HepG2 (cell line): ENCODE data around the gene INAFM1. TPM values are rescaled to one million over a fixed set of nuclear protein-coding genes. Genes with fewer than 3 reads are reported as not detected.

Experiments used
- CBX2 ChIP-seq, 2 experiments: fragments of 200-600 bp in 1 of 2; sonication (generic); formaldehyde crosslinking in 1 of 2; IDR thresholded peaks; 2 replicates each; pipeline versions ENCODE4 v1.7.0 to v1.8.1; 2018 to 2022; ENCODE audit warnings: low read depth in 2 of 2, low read length in 1 of 2, mild to moderate bottlenecking in 1 of 2, missing genetic modification reagents in 1 of 2
- EP300 ChIP-seq, 3 experiments: sonication (generic) in 1 of 3; formaldehyde crosslinking in 1 of 3; IDR thresholded peaks; 2 replicates each; pipeline versions ENCODE4 v1.5.1 to v1.6.1; 2011 to 2020; ENCODE audit warnings: low read depth in 2 of 3, low read length in 2 of 3, borderline replicate concordance in 1 of 3, improper control_type of control experiment in 1 of 3, mild to moderate bottlenecking in 1 of 3, missing genetic modification reagents in 1 of 3, moderate library complexity in 1 of 3
- FLYWCH1 ChIP-seq: sonication (generic); formaldehyde crosslinking; IDR thresholded peaks from 2 replicates; pipeline ENCODE4 v1.8.1; 2023; ENCODE audit warnings: mild to moderate bottlenecking, missing genetic modification reagents
- MED13 ChIP-seq: sonication (generic); formaldehyde crosslinking; IDR thresholded peaks from 2 replicates; pipeline ENCODE4 v1.5.0; 2020; ENCODE audit warnings: missing genetic modification reagents
- NKX3-1 ChIP-seq: sonication (generic); formaldehyde crosslinking; IDR thresholded peaks from 2 replicates; pipeline ENCODE4 v1.5.0; 2020; ENCODE audit warnings: missing genetic modification reagents
- NR2C2 ChIP-seq: sonication (generic); formaldehyde crosslinking; IDR thresholded peaks from 2 replicates; pipeline ENCODE4 v1.4.0; 2020; ENCODE audit warnings: missing genetic modification reagents, mild to moderate bottlenecking, moderate library complexity, borderline replicate concordance
- TBX3 ChIP-seq: fragments of 450-650 bp; IDR thresholded peaks from 2 replicates; pipeline ENCODE4 v1.6.1; 2017; ENCODE audit warnings: antibody characterized with exemption, mild to moderate bottlenecking, inconsistent platforms, borderline replicate concordance
- ZGPAT ChIP-seq: IDR thresholded peaks from 2 replicates; pipeline ENCODE4 v1.6.1; 2016; ENCODE audit warnings: mild to moderate bottlenecking
- ZNF34 ChIP-seq: sonication (generic); formaldehyde crosslinking; IDR thresholded peaks from 2 replicates; pipeline ENCODE4 v1.4.0; 2020; ENCODE audit warnings: mild to moderate bottlenecking, missing genetic modification reagents, borderline replicate concordance
- ZNF446 ChIP-seq: sonication (generic); formaldehyde crosslinking; IDR thresholded peaks from 2 replicates; pipeline ENCODE4 v1.5.0; 2020; ENCODE audit warnings: mild to moderate bottlenecking, missing genetic modification reagents
- ZNF550 ChIP-seq: sonication (generic); formaldehyde crosslinking; IDR thresholded peaks from 2 replicates; pipeline ENCODE4 v1.4.0; 2020; ENCODE audit warnings: mild to moderate bottlenecking, missing genetic modification reagents, borderline replicate concordance
- polyA plus RNA-seq, 8 experiments: library from polyadenylated mRNA; depleted of rRNA in 3 of 8; stranded (reverse) in 7 of 8; unstranded in 1 of 8; fragments of >200 nt; fragmentation: Illumina TruSeq in 4 of 8; extraction: Trizol in 4 of 8; gene quantifications; 2 replicates each; pipeline versions ENCODE4 v1.2.1 to v1.2.3, GENCODE V29; 2011 to 2016; ENCODE audit warnings: low read depth in 4 of 8, missing spikeins in 1 of 8, mixed read lengths in 1 of 8; ENCODE audit not compliant: insufficient read depth in 1 of 8
- total RNA-seq, 5 experiments: library from RNA; depleted of rRNA; stranded (reverse); fragments of >200 nt; fragmentation: Illumina TruSeq; extraction: Trizol; gene quantifications; 2 replicates each; pipeline ENCODE4 v1.2.3, GENCODE V29; 2016; ENCODE audit warnings: low read depth in 1 of 5
- TF ChIP-seq, protein P1 (sequence below): sonication (generic); formaldehyde crosslinking; IDR thresholded peaks from 2 replicates; pipeline ENCODE4 v1.4.0; 2020; ENCODE audit warnings: missing genetic modification reagents
- TF ChIP-seq, protein P2 (sequence below): sonication (generic); formaldehyde crosslinking; IDR thresholded peaks from 2 replicates; pipeline ENCODE4 v1.9.0; 2022; ENCODE audit warnings: low read depth, missing genetic modification reagents
- TF ChIP-seq, protein P3 (sequence below): IDR thresholded peaks from 2 replicates; pipeline ENCODE4 v1.6.1; 2016
- TF ChIP-seq, protein P4 (sequence below): sonication (generic); formaldehyde crosslinking; IDR thresholded peaks from 2 replicates; pipeline ENCODE4 v1.4.0; 2020; ENCODE audit warnings: missing genetic modification reagents

INAFM1 gene
- total and polyA plus RNA-seq, 2 of the 13 experiments (the other 11 are each of a cell fraction or from before 2014, with no cell fraction given): 0.88 to 1.9 TPM

DNA sequence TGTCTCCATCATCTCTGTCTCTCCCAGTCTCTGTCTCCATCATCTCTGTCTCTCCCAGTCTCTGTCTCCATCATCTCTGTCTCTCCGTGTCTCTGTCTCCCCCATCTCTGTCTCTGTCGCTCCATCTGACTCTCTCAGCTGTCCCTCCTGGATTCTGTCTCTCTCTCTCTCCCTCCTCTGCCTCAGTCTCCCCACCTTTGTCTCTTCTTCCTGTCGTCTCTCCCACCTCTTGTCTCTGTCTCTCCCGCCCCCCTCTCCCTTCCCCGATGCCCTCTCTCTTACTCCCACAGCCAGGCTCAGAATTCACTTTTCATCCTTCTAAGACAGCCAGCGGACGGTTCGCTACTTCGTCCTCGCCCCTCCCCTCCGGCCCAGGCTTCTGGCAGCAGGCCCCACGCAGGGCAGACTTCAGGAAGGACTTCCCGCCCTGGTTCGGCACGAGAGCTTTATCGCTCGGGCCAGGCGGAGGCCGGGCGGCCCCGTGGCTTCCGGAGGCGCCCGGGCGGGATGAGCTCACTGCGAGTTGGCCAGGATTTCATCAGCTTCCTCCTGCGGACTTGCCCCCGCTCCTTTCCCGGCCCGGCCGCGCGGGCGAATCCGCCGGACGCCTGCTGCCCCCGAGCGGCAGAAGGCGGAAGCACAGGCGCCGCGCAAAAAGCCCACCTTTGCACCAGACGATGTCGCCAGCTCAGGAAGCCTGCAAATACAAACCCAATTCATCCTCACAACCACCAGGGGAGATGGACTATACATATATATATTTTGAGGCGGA lies 30.7 kb upstream of the INAFM1 start (continued):
- TF ChIP-seq ZNF446 (CRISPR knock-in tag) (no peak), EP300 (IDR thresholded peaks at IDR 0.05; ENCODE audit: low read depth in 2 of 2, low read length in 2 of 2) (peak; percentile 51 to 84; a peak in 3 of 4 replicates), EP300 (CRISPR knock-in tag; IDR thresholded peaks at IDR 0.05; ENCODE audit: borderline replicate concordance) (peak; percentile 96), FLYWCH1 (CRISPR knock-in tag) (peak; percentile 34; the same call in 1 of the 2 replicates), ZNF34 (no peak; the same call in 1 of the 2 replicates), TBX3 (peak; percentile 32; the same call in 1 of the 2 replicates), NR2C2 (CRISPR knock-in tag) (peak; percentile 61; the same call in 1 of the 2 replicates), NKX3-1 (CRISPR knock-in tag) (0 out of 2 replicates have a peak, but pooled peaks have one; percentile 40), ZNF550 (CRISPR knock-in tag) (0 out of 2 replicates have a peak, but pooled peaks have one; percentile 46), MED13 (CRISPR knock-in tag) (peak; percentile 75; the same call in 1 of the 2 replicates), CBX2 (IDR thresholded peaks at IDR 0.05; ENCODE audit: low read depth, low read length) (no peak), CBX2 (CRISPR knock-in tag; IDR thresholded peaks at IDR 0.05; ENCODE audit: low read depth) (no peak), ZGPAT (CRISPR knock-in tag) (peak; percentile 96)
- TF ChIP-seq, protein P1, sequence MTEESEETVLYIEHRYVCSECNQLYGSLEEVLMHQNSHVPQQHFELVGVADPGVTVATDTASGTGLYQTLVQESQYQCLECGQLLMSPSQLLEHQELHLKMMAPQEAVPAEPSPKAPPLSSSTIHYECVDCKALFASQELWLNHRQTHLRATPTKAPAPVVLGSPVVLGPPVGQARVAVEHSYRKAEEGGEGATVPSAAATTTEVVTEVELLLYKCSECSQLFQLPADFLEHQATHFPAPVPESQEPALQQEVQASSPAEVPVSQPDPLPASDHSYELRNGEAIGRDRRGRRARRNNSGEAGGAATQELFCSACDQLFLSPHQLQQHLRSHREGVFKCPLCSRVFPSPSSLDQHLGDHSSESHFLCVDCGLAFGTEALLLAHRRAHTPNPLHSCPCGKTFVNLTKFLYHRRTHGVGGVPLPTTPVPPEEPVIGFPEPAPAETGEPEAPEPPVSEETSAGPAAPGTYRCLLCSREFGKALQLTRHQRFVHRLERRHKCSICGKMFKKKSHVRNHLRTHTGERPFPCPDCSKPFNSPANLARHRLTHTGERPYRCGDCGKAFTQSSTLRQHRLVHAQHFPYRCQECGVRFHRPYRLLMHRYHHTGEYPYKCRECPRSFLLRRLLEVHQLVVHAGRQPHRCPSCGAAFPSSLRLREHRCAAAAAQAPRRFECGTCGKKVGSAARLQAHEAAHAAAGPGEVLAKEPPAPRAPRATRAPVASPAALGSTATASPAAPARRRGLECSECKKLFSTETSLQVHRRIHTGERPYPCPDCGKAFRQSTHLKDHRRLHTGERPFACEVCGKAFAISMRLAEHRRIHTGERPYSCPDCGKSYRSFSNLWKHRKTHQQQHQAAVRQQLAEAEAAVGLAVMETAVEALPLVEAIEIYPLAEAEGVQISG (CRISPR knock-in tag): peak; percentile 69
- TF ChIP-seq, protein P2, sequence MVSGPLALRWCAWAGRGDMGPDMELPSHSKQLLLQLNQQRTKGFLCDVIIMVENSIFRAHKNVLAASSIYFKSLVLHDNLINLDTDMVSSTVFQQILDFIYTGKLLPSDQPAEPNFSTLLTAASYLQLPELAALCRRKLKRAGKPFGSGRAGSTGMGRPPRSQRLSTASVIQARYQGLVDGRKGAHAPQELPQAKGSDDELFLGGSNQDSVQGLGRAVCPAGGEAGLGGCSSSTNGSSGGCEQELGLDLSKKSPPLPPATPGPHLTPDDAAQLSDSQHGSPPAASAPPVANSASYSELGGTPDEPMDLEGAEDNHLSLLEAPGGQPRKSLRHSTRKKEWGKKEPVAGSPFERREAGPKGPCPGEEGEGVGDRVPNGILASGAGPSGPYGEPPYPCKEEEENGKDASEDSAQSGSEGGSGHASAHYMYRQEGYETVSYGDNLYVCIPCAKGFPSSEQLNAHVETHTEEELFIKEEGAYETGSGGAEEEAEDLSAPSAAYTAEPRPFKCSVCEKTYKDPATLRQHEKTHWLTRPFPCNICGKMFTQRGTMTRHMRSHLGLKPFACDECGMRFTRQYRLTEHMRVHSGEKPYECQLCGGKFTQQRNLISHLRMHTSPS (CRISPR knock-in tag): peak; percentile 71; the same call in 1 of the 2 replicates
- TF ChIP-seq, protein P3, sequence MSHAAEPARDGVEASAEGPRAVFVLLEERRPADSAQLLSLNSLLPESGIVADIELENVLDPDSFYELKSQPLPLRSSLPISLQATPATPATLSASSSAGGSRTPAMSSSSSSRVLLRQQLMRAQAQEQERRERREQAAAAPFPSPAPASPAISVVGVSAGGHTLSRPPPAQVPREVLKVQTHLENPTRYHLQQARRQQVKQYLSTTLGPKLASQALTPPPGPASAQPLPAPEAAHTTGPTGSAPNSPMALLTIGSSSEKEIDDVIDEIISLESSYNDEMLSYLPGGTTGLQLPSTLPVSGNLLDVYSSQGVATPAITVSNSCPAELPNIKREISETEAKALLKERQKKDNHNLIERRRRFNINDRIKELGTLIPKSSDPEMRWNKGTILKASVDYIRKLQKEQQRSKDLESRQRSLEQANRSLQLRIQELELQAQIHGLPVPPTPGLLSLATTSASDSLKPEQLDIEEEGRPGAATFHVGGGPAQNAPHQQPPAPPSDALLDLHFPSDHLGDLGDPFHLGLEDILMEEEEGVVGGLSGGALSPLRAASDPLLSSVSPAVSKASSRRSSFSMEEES (CRISPR knock-in tag): peak; percentile 43; the same call in 1 of the 2 replicates
- TF ChIP-seq, protein P4, sequence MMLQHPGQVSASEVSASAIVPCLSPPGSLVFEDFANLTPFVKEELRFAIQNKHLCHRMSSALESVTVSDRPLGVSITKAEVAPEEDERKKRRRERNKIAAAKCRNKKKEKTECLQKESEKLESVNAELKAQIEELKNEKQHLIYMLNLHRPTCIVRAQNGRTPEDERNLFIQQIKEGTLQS (CRISPR knock-in tag): peak; percentile 98
